ENCODE data around the gene AMACR. TPM values are rescaled to one million over a fixed set of nuclear protein-coding genes. Genes with fewer than 3 reads are reported as not detected.

The AMACR gene
- polyA plus RNA-seq, 1 donor from 2014 or later = 28.5 TPM

GRCh38 chr5:34035756-34036155 is 27.9 kb upstream of the AMACR start:
- Histone ChIP-seq H3K27ac (ENCODE audit: low read length) (no peak overlapping the region), H3K9me2 (ENCODE audit: insufficient read depth, low read length) (no peaks in the 10 kb centered on the region), H3K79me2 (replicated peaks; ENCODE audit: insufficient read depth, low read length) (no peaks in the 10 kb centered on the region), H2AFZ (ENCODE audit: low read depth, low read length) (no peak overlapping the region), H3K27me3 (ENCODE audit: insufficient read depth, low read depth, low read length) (no peaks in the 10 kb centered on the region), H4K20me1 (ENCODE audit: insufficient read depth) (no peaks in the 10 kb centered on the region), H3K4me2 (ENCODE audit: low read length) (no peak overlapping the region), H3K4me3 (ENCODE audit: low read length) (no peak overlapping the region), H3K9ac (ENCODE audit: low read length) (no peak overlapping the region), H3F3A (ENCODE audit: insufficient read depth, low read length, poor library complexity, severe bottlenecking) (no peaks in the 10 kb centered on the region), H3K36me3 (ENCODE audit: insufficient read depth, low read length) (peaks cover 13% of the 10 kb centered on the region), H3K9me3 (ENCODE audit: low read length) (no peaks in the 10 kb centered on the region)
- TF ChIP-seq POLR2AphosphoS5 (IDR thresholded peaks at IDR 0.05) = no peak

GRCh38 chr5:34034534-34035327 is 26.9 kb upstream of the AMACR start:
- H3K4me2 ChIP-seq (ENCODE audit: low read length) = no peak overlapping the region
- no peaks in the 10 kb centered on the region for H3K9me3 ChIP-seq (ENCODE audit: low read length)
- no peaks in the 10 kb centered on the region for H3K27me3 ChIP-seq (ENCODE audit: insufficient read depth, low read depth, low read length)
- H3K79me2 ChIP-seq (replicated peaks; ENCODE audit: insufficient read depth, low read length) = no peaks in the 10 kb centered on the region
- no peak overlapping the region for H3K27ac ChIP-seq (ENCODE audit: low read length)
- H4K20me1 ChIP-seq (ENCODE audit: insufficient read depth) = no peaks in the 10 kb centered on the region
- no peaks in the 10 kb centered on the region for H3K9me2 ChIP-seq (ENCODE audit: insufficient read depth, low read length)
- H3F3A ChIP-seq (ENCODE audit: insufficient read depth, low read length, poor library complexity, severe bottlenecking) = no peaks in the 10 kb centered on the region
- no peak overlapping the region for H3K4me3 ChIP-seq (ENCODE audit: low read length)
- peaks cover 13% of the 10 kb centered on the region for H3K36me3 ChIP-seq (ENCODE audit: insufficient read depth, low read length)
- no peak overlapping the region for H2AFZ ChIP-seq (ENCODE audit: low read depth, low read length)
- no peak for TF ChIP-seq POLR2AphosphoS5 (IDR thresholded peaks at IDR 0.05)
- TF ChIP-seq EZH2 (IDR thresholded peaks at IDR 0.05; ENCODE audit: borderline replicate concordance, insufficient read depth, low read length, poor library complexity, severe bottlenecking) = no peak
- no peak for TF ChIP-seq EP300 (conservative IDR thresholded peaks at IDR 0.05; ENCODE audit: poor library complexity, severe bottlenecking)
- TF ChIP-seq MXI1 (conservative IDR thresholded peaks at IDR 0.05; ENCODE audit: poor library complexity, severe bottlenecking) = no peak
- no peak for TF ChIP-seq TAF1 (IDR thresholded peaks at IDR 0.05; ENCODE audit: low read depth)
- TF ChIP-seq, protein P1, sequence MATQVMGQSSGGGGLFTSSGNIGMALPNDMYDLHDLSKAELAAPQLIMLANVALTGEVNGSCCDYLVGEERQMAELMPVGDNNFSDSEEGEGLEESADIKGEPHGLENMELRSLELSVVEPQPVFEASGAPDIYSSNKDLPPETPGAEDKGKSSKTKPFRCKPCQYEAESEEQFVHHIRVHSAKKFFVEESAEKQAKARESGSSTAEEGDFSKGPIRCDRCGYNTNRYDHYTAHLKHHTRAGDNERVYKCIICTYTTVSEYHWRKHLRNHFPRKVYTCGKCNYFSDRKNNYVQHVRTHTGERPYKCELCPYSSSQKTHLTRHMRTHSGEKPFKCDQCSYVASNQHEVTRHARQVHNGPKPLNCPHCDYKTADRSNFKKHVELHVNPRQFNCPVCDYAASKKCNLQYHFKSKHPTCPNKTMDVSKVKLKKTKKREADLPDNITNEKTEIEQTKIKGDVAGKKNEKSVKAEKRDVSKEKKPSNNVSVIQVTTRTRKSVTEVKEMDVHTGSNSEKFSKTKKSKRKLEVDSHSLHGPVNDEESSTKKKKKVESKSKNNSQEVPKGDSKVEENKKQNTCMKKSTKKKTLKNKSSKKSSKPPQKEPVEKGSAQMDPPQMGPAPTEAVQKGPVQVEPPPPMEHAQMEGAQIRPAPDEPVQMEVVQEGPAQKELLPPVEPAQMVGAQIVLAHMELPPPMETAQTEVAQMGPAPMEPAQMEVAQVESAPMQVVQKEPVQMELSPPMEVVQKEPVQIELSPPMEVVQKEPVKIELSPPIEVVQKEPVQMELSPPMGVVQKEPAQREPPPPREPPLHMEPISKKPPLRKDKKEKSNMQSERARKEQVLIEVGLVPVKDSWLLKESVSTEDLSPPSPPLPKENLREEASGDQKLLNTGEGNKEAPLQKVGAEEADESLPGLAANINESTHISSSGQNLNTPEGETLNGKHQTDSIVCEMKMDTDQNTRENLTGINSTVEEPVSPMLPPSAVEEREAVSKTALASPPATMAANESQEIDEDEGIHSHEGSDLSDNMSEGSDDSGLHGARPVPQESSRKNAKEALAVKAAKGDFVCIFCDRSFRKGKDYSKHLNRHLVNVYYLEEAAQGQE (IDR thresholded peaks at IDR 0.05; ENCODE audit: borderline replicate concordance) = no peak
- TF ChIP-seq, protein P2, sequence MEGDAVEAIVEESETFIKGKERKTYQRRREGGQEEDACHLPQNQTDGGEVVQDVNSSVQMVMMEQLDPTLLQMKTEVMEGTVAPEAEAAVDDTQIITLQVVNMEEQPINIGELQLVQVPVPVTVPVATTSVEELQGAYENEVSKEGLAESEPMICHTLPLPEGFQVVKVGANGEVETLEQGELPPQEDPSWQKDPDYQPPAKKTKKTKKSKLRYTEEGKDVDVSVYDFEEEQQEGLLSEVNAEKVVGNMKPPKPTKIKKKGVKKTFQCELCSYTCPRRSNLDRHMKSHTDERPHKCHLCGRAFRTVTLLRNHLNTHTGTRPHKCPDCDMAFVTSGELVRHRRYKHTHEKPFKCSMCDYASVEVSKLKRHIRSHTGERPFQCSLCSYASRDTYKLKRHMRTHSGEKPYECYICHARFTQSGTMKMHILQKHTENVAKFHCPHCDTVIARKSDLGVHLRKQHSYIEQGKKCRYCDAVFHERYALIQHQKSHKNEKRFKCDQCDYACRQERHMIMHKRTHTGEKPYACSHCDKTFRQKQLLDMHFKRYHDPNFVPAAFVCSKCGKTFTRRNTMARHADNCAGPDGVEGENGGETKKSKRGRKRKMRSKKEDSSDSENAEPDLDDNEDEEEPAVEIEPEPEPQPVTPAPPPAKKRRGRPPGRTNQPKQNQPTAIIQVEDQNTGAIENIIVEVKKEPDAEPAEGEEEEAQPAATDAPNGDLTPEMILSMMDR (IDR thresholded peaks at IDR 0.05; ENCODE audit: poor library complexity, severe bottlenecking) = no peak
- no peak for TF ChIP-seq RAD21 (conservative IDR thresholded peaks at IDR 0.05)
- no peak for TF ChIP-seq SMC3 (conservative IDR thresholded peaks at IDR 0.05; ENCODE audit: poor library complexity)
- H3K9ac ChIP-seq (ENCODE audit: low read length) = no peak overlapping the region
